G401.6 (cell line): Measurements from ENCODE around the gene LIN52.

ENCODE experiments used
- FAIRE-seq: peaks from 2 replicates; lab custom pipeline; 2012; peaks lifted over from hg19 to GRCh38; lab: Jason Lieb, UNC

Gene LIN52

GRCh38 chr14:74238974-74239847 lies 154.5 kb downstream of the LIN52 start, which contains the start of gene VSX2:
Gene VSX2 (plus strand): TSS chr14:74239449. CDS start chr14:74239562, 113 bp downstream.
- FAIRE-seq = no peak

GRCh38 chr14:74239848-74240793 lies 155.4 kb downstream of the LIN52 start:
- no peak for FAIRE-seq

- no peak for FAIRE-seq
Measured at GRCh38 chr14:74240794-74241651, 156.3 kb downstream of the LIN52 start.

- FAIRE-seq = no peak
Measured at GRCh38 chr14:74241652-74242017, 156.9 kb downstream of the LIN52 start.

GRCh38 chr14:74242021-74242779 lies 157.4 kb downstream of the LIN52 start:
- FAIRE-seq = no peak

GRCh38 chr14:74242780-74243042 lies 158.0 kb downstream of the LIN52 start:
- FAIRE-seq = no peak

- FAIRE-seq = no peak
Measured at GRCh38 chr14:74243051-74243450, 158.3 kb downstream of the LIN52 start.

- FAIRE-seq = no peak
Measured at GRCh38 chr14:74244115-74244514, 159.4 kb downstream of the LIN52 start.

- no peak for FAIRE-seq
Measured at GRCh38 chr14:74245292-74245691, 160.5 kb downstream of the LIN52 start.

- no peak for FAIRE-seq
Measured at GRCh38 chr14:74246542-74246941, 161.8 kb downstream of the LIN52 start.

GRCh38 chr14:74248017-74248416 lies 163.3 kb downstream of the LIN52 start:
- FAIRE-seq = no peak

GRCh38 chr14:74249433-74250375 lies 164.9 kb downstream of the LIN52 start:
- FAIRE-seq = no peak
